IMR-90 (cell line): ENCODE measurements around the gene GLRX5. TPM values are rescaled to one million over a fixed set of nuclear protein-coding genes. Genes with fewer than 3 reads are reported as not detected.

ENCODE experiments used
- ATAC-seq: fragments of 200-7000 bp; cut with Tn5 transposase; 2 replicates; pipeline ENCODE4 v1.9.1; 2020; ENCODE audit warnings: low read depth, mild to moderate bottlenecking, moderate library complexity
- BruUV-seq: library from RNA; stranded (reverse); fragments of 400-500 nt; replicated peaks from 2 replicates; lab custom pipeline; 2021; lab: Mats Ljungman, UMichigan
- CTCF ChIA-PET: fragments of 300-600 bp; formaldehyde crosslinking; extraction: SDS; loops from one replicate; lab custom pipeline; 2021; ENCODE audit warnings: antibody characterized with exemption; lab: Yijun Ruan, JAX
- POLR2A ChIA-PET: fragments of 300-600 bp; sonication (Branson Sonifier 250); formaldehyde crosslinking; loops from one replicate; lab custom pipeline; 2022; ENCODE audit warnings: antibody characterized with exemption; ENCODE audit not compliant: unreplicated experiment; lab: Charles Lee
- DNase-seq: peaks from one replicate; pipeline ENCODE4 v3.0.0; 2013
- H2AFZ ChIP-seq: replicated peaks from 2 replicates; pipeline ENCODE3; 2013; ENCODE audit warnings: low read length, mild to moderate bottlenecking; ENCODE audit not compliant: poor library complexity
- H2AK5ac ChIP-seq: 2 replicates; pipeline ENCODE4 v1.6.1; 2013; ENCODE audit warnings: low read depth, low read length, inconsistent platforms
- H2AK9ac ChIP-seq: replicated peaks from 2 replicates; pipeline ENCODE3; 2013; ENCODE audit warnings: mild to moderate bottlenecking, low read depth, low read length, moderate library complexity; ENCODE audit not compliant: poor library complexity
- H2BK120ac ChIP-seq: 2 replicates; pipeline ENCODE4 v1.6.1; 2013; ENCODE audit warnings: low read depth, low read length, inconsistent platforms
- H2BK15ac ChIP-seq: 3 replicates; pipeline ENCODE4 v1.6.1; 2013; ENCODE audit warnings: low read depth, low read length, inconsistent platforms
- H2BK20ac ChIP-seq: 2 replicates; pipeline ENCODE4 v1.6.1; 2013; ENCODE audit warnings: low read depth, mild to moderate bottlenecking, inconsistent platforms, low read length, moderate library complexity
- H2BK5ac ChIP-seq: 2 replicates; pipeline ENCODE4 v1.6.1; 2013; ENCODE audit warnings: mild to moderate bottlenecking, low read depth, low read length, inconsistent platforms; ENCODE audit not compliant: poor library complexity, severe bottlenecking
- H3K14ac ChIP-seq: replicated peaks from 2 replicates; pipeline ENCODE4 v1.6.1; 2013; ENCODE audit warnings: low read depth, low read length, inconsistent platforms
- H3K18ac ChIP-seq: 2 replicates; pipeline ENCODE4 v1.6.1; 2013; ENCODE audit warnings: low read depth, low read length, control low read depth
- H3K23ac ChIP-seq: 2 replicates; pipeline ENCODE4 v1.6.1; 2013; ENCODE audit warnings: low read depth, low read length, inconsistent platforms
- H3K27ac ChIP-seq: 2 replicates; pipeline ENCODE4 v1.5.1; 2013; ENCODE audit warnings: mild to moderate bottlenecking, control low read depth, low read length; ENCODE audit not compliant: insufficient read depth
- H3K27me3 ChIP-seq: 2 replicates; pipeline ENCODE4 v1.6.1; 2013; ENCODE audit warnings: low read length; ENCODE audit not compliant: control insufficient read depth, insufficient read depth
- H3K36me3 ChIP-seq: 2 replicates; pipeline ENCODE4 v1.6.1; 2013; ENCODE audit warnings: low read length, mixed read lengths; ENCODE audit not compliant: control insufficient read depth, insufficient read depth
- H3K4ac ChIP-seq: 2 replicates; pipeline ENCODE4 v1.6.1; 2013; ENCODE audit warnings: low read depth, low read length, inconsistent platforms
- H3K4me1 ChIP-seq: 2 replicates; pipeline ENCODE4 v1.6.1; 2013; ENCODE audit warnings: low read length, mixed read lengths; ENCODE audit not compliant: control insufficient read depth, insufficient read depth
- H3K4me2 ChIP-seq: 2 replicates; pipeline ENCODE4 v1.6.1; 2013; ENCODE audit warnings: low read depth, mild to moderate bottlenecking, control low read depth, low read length, moderate library complexity
- H3K4me3 ChIP-seq: 2 replicates; pipeline ENCODE4 v1.5.1; 2013; ENCODE audit warnings: low read depth, mild to moderate bottlenecking, control low read depth, low read length, moderate library complexity; ENCODE audit not compliant: insufficient read depth
- H3K56ac ChIP-seq: 2 replicates; pipeline ENCODE4 v1.6.1; 2013; ENCODE audit warnings: low read length, inconsistent platforms; ENCODE audit not compliant: insufficient read depth; ENCODE audit errors: extremely low read depth
- H3K79me1 ChIP-seq, 2 experiments: 2 replicates each; pipeline ENCODE4 v1.6.1; 2013; ENCODE audit warnings: low read length in 2 of 2, inconsistent platforms in 1 of 2, low read depth in 1 of 2
- H3K9ac ChIP-seq: 2 replicates; pipeline ENCODE4 v1.6.1; 2013; ENCODE audit warnings: low read depth, low read length, control low read depth
- H3K9me1 ChIP-seq: 2 replicates; pipeline ENCODE4 v1.6.1; 2013; ENCODE audit warnings: low read length, inconsistent platforms; ENCODE audit not compliant: insufficient read depth
- H3K9me3 ChIP-seq: 2 replicates; pipeline ENCODE4 v1.6.1; 2013; ENCODE audit warnings: low read length; ENCODE audit not compliant: control insufficient read depth, insufficient read depth
- H4K20me1 ChIP-seq: 2 replicates; pipeline ENCODE4 v1.6.1; 2013; ENCODE audit warnings: low read length, inconsistent platforms; ENCODE audit not compliant: insufficient read depth
- H4K5ac ChIP-seq: 2 replicates; pipeline ENCODE4 v1.6.1; 2013; ENCODE audit warnings: mild to moderate bottlenecking, low read depth, low read length, control low read depth
- H4K8ac ChIP-seq, 2 experiments: 2 replicates each; pipeline ENCODE4 v1.6.1; 2013; ENCODE audit warnings: low read depth in 2 of 2, low read length in 2 of 2, control low read depth in 1 of 2, inconsistent platforms in 1 of 2
- H4K91ac ChIP-seq: 2 replicates; pipeline ENCODE4 v1.6.1; 2013; ENCODE audit warnings: low read depth, low read length, inconsistent platforms; ENCODE audit not compliant: insufficient read depth
- FOS ChIP-seq: fragments of 150-350 bp; IDR thresholded peaks from 2 replicates; pipeline ENCODE4 v1.6.1; 2016; ENCODE audit warnings: low read depth, low read length
- POLR2A ChIP-seq: IDR thresholded peaks from 2 replicates; pipeline ENCODE4 v1.6.1; 2012; ENCODE audit warnings: mild to moderate bottlenecking, low read depth, low read length
- SMC3 ChIP-seq: fragments of 150-350 bp; IDR thresholded peaks from 2 replicates; pipeline ENCODE4 v1.6.1; 2016; ENCODE audit warnings: low read depth, mild to moderate bottlenecking, antibody characterized with exemption, low read length, moderate library complexity
- WGBS, 2 experiments: methylation state at CpG; one replicate each; pipeline versions ENCODE4 v1.1.5 to v1.1.7; 2013; ENCODE audit warnings: missing lambda C conversion rate in 2 of 2; ENCODE audit not compliant: insufficient read length in 1 of 2; ENCODE audit errors: extremely low coverage in 2 of 2; 5-methylcytosine and 5-hydroxymethylcytosine counted together
- dilution Hi-C: fragments of 300-500 bp; cut with HindIII; formaldehyde crosslinking; loops from one replicate; pipeline ENCODE4 v1.14.3; 2018; ENCODE audit warnings: low sequenced_read_pairs; ENCODE audit not compliant: unreplicated experiment
- in situ Hi-C: fragments of 300-500 bp; cut with MboI; formaldehyde crosslinking; loops from 3 replicates; pipeline ENCODE4 v1.14.3; 2019; ENCODE audit warnings: low sequenced_read_pairs, inconsistent platforms, mixed read lengths
- intact Hi-C: fragments of 100-400 bp; cut with micrococcal nuclease; formaldehyde crosslinking; loops from 2 replicates; pipeline ENCODE4 v1.10.0; 2022
- polyA plus RNA-seq, 3 experiments: library from polyadenylated mRNA; depleted of rRNA; stranded (reverse); fragments of >200 nt; gene quantifications; 2 replicates each; pipeline ENCODE4 v1.2.3, GENCODE V29; 2012; ENCODE audit warnings: low replicate concordance in 1 of 3
- total RNA-seq: library from RNA; depleted of rRNA; stranded (reverse); fragments of >200 nt; gene quantifications from 2 replicates; pipeline ENCODE4 v1.2.3, GENCODE V29; 2012

Gene GLRX5
- total and polyA plus RNA-seq, 2 of the 4 experiments (the other 2 are of a cell fraction), result 32.4 to 40.4 TPM

- H4K8ac ChIP-seq, result peak overlapping the region in 1 of 2 experiments; percentile 72; a peak in 2 of 4 replicates
- no peaks in the 10 kb centered on the region for H3K36me3 ChIP-seq
- 0 out of 2 replicates have a peak, but pooled peaks have one; percentile 40 for TF ChIP-seq POLR2A
- TF ChIP-seq FOS, result no peak
- no peak for TF ChIP-seq SMC3
- no peak overlapping the region for H3K18ac ChIP-seq
- H2BK5ac ChIP-seq, result peak overlapping the region; percentile 86
- H3K9me1 ChIP-seq, result peaks cover 7% of the 10 kb centered on the region
- DNase-seq, result no peak
- peak overlapping the region; percentile 63; the same call in 1 of the 2 replicates for H3K4me2 ChIP-seq
- peak overlapping the region; percentile 10; the same call in 1 of the 3 replicates for H2BK15ac ChIP-seq
- peak overlapping the region; percentile 77 for H2BK20ac ChIP-seq
- dilution Hi-C loops (no loop called here), in situ Hi-C loops (loop anchor here (25.0 kb wide), 1 partner anchor 730 kb away; the partner anchor contains the start of gene BDKRB1), intact Hi-C loops (loop anchor here (1.0 to 10.0 kb wide), 5 partner anchors 90 to 930 kb away; no protein-coding TSS in a partner anchor)
- H3K9me3 ChIP-seq, result no peaks in the 10 kb centered on the region
- ChIA-PET CTCF (interaction anchor here (1.7 kb wide), 1 partner anchor 90 kb away, joined by 5 read pairs; no protein-coding TSS in a partner anchor), POLR2A (no interaction called here)
- peak overlapping the region; percentile 39; the same call in 1 of the 2 replicates for H4K91ac ChIP-seq
- H3K56ac ChIP-seq, result peak overlapping the region; percentile 70; the same call in 1 of the 2 replicates
- H2AK9ac ChIP-seq, result no peak overlapping the region
- H3K4me3 ChIP-seq, result no peak overlapping the region
- H3K23ac ChIP-seq, result peak overlapping the region; percentile 82
- peak overlapping the region; percentile 54 for H2BK120ac ChIP-seq
- peak overlapping the region; percentile 30; the same call in 1 of the 2 replicates for H3K9ac ChIP-seq
- ATAC-seq, result no peak
- WGBS, 2 experiments, result 40% methylated on average over 1 of the region's 3 CpGs; no CpG with 5 or more reads in 1 of the 2 experiments
- peak overlapping the region; percentile 81 for H3K14ac ChIP-seq
- H4K5ac ChIP-seq, result 0 out of 2 replicates have a peak overlapping the region, but pooled peaks have one; percentile 18
- H3K79me1 ChIP-seq, result peaks cover 25 to 57% of the 10 kb centered on the region in 2 experiments
- no peaks in the 10 kb centered on the region for H3K27me3 ChIP-seq
- no TSS peak for BruUV-seq
- peaks cover 21% of the 10 kb centered on the region for H4K20me1 ChIP-seq
- H2AK5ac ChIP-seq, result no peak overlapping the region
- H3K4ac ChIP-seq, result peak overlapping the region; percentile 75; the same call in 1 of the 2 replicates
- peaks cover 15% of the 10 kb centered on the region for H3K4me1 ChIP-seq
- peak overlapping the region; percentile 76; the same call in 1 of the 2 replicates for H3K27ac ChIP-seq
- H2AFZ ChIP-seq, result no peak overlapping the region
These were observed 2.9 kb upstream of the GLRX5 start for GRCh38 chr14:95531969-95532368.
